Astrocyte (in vitro differentiated cells and primary cell): Measurements from ENCODE around the gene ADGRG6.

Source experiments
- EZH2 ChIP-seq: IDR thresholded peaks from 2 replicates; pipeline ENCODE4 v1.6.1; 2012; ENCODE audit warnings: mild to moderate bottlenecking, low read length, inconsistent platforms; ENCODE audit not compliant: insufficient read depth
- TF ChIP-seq, protein P1 (sequence below): IDR thresholded peaks from 2 replicates; pipeline ENCODE4 v1.5.1; 2011; ENCODE audit warnings: low read depth, mild to moderate bottlenecking, inconsistent platforms, low read length, moderate library complexity; ENCODE audit not compliant: insufficient read depth

DNA sequence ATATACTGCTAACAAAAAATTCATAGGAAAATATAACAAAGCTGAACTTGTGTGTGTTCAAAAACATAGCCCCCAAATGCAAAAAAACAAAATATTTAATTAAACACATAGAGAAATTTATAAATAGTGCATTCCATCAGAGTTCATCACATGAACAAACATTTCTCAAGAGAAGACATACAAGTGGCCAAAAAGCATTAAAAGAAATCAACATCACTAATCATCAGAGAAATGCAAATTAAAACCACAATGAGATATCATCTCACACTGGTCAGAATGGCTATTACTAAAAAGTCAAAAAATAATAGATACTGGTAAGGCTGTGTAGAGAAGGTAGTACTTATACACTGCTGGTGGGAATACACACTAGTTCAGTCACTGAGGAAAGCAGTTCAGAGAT lies 39.6 kb upstream of the ADGRG6 start:
- no peak for TF ChIP-seq EZH2
- TF ChIP-seq, protein P1, sequence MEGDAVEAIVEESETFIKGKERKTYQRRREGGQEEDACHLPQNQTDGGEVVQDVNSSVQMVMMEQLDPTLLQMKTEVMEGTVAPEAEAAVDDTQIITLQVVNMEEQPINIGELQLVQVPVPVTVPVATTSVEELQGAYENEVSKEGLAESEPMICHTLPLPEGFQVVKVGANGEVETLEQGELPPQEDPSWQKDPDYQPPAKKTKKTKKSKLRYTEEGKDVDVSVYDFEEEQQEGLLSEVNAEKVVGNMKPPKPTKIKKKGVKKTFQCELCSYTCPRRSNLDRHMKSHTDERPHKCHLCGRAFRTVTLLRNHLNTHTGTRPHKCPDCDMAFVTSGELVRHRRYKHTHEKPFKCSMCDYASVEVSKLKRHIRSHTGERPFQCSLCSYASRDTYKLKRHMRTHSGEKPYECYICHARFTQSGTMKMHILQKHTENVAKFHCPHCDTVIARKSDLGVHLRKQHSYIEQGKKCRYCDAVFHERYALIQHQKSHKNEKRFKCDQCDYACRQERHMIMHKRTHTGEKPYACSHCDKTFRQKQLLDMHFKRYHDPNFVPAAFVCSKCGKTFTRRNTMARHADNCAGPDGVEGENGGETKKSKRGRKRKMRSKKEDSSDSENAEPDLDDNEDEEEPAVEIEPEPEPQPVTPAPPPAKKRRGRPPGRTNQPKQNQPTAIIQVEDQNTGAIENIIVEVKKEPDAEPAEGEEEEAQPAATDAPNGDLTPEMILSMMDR, result no peak
